Inflammatory macrophage treated with lipopolysaccharide for 1 hour (primary cell): ENCODE results near the gene HBP1.
"Not testable (repeated sequence)": the region's sequence is repeated elsewhere in the genome, so short reads cannot be mapped to it uniquely, and the experiment has no call there.

ENCODE experiments used
- DNase-seq, 2 donors: peaks; one replicate each; pipeline ENCODE4 v3.0.0-alpha.2; 2020 to 2022

The HBP1 gene

GRCh38 chr7:107232568-107233090 lies 63.8 kb downstream of the HBP1 start:
- no peak for DNase-seq

DNA sequence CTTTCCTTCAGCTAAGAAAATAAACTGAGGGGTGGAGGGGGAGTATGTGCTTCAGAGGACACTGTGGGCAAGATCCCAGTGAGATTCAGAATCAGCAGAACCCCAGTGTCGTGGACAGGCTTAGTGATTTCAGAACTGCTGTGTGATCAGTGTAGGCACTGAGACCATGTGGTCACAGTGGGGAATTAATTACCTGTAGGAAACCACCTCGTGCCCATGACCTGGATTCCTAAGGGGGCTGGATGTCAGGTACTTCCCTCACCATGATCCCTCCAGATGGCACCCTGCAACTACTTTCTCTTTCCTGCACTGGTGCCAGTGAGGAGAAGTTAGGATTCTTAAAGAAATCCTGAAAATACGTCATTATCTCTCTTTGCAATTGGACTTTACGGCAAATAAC lies 64.4 kb downstream of the HBP1 start:
- no peak for DNase-seq

GRCh38 chr7:107233981-107234380 lies 65.2 kb downstream of the HBP1 start:
- no peak for DNase-seq

- no peak for DNase-seq
Measured at GRCh38 chr7:107234436-107234835, 65.6 kb downstream of the HBP1 start.

- no peak for DNase-seq
Measured at GRCh38 chr7:107236862-107237261, 68.1 kb downstream of the HBP1 start.

GRCh38 chr7:107237451-107237850 lies 68.6 kb downstream of the HBP1 start:
- no peak for DNase-seq

GRCh38 chr7:107242267-107242666 lies 73.5 kb downstream of the HBP1 start:
- no peak for DNase-seq

GRCh38 chr7:107244613-107245012 lies 75.8 kb downstream of the HBP1 start:
- no peak for DNase-seq

DNA sequence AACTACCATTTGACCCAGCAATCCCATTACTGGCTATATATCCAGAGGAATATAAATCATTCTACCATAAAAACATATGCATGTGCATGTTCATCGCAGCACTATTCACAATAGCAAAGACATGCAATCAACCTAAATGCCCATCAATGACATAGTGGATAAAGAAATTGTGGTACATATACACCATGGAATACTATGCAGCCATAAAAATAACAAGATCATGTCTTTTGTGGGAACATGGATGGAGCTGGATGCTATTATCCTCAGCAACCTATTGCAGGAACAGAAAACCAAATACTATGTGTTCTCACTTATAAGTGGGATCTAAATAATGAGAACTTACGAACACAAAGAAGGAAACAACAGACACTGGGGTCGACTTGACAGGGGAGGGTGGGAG lies 78.0 kb downstream of the HBP1 start:
- DNase-seq = not testable (repeated sequence)

DNA sequence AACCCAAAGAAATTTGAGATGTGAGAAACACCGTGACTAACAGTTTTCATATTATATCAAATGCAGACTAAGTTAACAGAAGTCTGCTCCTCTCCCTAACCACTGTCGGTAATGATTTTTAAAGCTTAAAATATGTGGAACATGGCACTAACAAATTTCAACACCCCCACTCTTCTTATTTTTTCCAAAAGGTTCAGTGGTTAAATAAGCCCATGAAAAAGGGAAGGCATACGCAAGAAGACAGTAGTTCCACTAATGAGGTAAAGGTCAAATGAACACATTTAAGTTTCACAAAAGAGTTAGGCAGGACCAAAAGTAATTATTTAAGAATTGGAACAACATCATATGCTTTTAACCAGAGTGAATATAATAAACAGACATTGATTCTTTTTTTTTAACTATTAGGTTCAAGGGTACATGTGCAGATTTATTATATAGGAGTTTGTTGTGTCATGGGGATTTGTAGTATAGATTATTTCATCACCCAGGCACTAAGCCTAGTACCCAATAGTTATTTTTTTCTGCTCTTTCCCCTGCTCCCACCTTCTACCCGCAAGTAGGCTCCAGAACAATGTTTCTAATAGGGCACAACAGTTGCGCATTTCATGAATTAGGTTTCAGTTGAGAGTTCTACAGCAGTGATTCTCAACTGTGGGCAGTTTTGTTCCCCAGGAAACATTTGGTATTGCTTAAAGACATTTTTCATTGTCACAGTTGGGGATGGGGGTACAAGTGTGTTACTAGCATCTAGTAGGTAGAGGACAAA lies 79.9 kb downstream of the HBP1 start:
- peak in 1 of 2 donors; percentile 3 for DNase-seq

GRCh38 chr7:107251963-107252362 lies 83.2 kb downstream of the HBP1 start:
- DNase-seq = no peak
